ENCODE data around the gene DUSP16.

DUSP16 gene

DNA sequence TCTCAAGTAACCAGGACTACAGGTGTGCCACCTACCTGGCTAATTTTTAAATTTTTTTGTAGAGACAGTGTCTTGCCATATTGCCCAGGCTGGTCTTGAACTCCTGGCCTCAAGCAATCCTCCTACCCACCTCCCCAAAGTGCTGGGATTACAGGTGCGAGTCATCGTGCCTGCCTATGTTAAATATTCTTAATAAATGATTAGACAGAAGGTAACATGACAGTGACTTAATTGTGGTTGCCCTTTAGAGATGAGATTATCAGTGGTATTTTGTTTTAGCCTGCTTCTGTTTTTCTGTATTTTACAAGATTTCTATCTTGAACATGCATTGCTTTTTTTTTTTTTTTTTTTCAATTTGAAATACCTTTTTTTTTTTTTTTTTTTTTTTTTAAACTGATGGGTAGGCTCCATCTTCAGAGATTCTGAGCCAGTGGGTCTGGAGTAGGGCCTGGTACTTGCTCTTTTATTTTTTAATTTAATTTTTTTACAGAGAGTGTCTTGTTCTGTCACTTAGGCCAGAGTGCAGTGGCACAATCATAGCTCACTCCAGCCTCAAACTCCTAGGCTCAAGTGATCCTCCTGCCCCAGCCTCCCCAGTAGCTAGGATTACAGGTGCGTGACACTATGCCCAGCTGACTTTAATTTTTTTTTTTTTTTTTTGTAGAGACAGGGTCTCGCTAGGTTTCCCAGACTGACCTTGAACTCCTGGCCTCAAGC is 117.3 kb downstream of the DUSP16 start:
- POLR2A ChIA-PET: no interaction called here
- CTCF ChIA-PET: no interaction called here
- TF ChIP-seq LEF1 (IDR thresholded peaks at IDR 0.05; ENCODE audit: borderline replicate concordance) (no peak), BHLHE40 (IDR thresholded peaks at IDR 0.05; ENCODE audit: borderline replicate concordance) (no peak), L3MBTL2 (conservative IDR thresholded peaks at IDR 0.05) (no peak), FOXA1 (IDR thresholded peaks at IDR 0.05) (no peak), CTBP1 (IDR thresholded peaks at IDR 0.05; ENCODE audit: borderline replicate concordance) (no peak), HDGF (IDR thresholded peaks at IDR 0.05; ENCODE audit: borderline replicate concordance) (no peak), FOXK2 (IDR thresholded peaks at IDR 0.05) (no peak), TARDBP (IDR thresholded peaks at IDR 0.05) (no peak), ELF4 (IDR thresholded peaks at IDR 0.05) (no peak), NFRKB (IDR thresholded peaks at IDR 0.05) (no peak), SP1 (IDR thresholded peaks at IDR 0.05) (no peak), FOXM1 (IDR thresholded peaks at IDR 0.05; ENCODE audit: borderline replicate concordance) (no peak), ZNF384 (IDR thresholded peaks at IDR 0.05) (no peak), SUZ12 (IDR thresholded peaks at IDR 0.05) (no peak), ARNT (IDR thresholded peaks at IDR 0.05) (no peak)
- TF ChIP-seq, protein P1, sequence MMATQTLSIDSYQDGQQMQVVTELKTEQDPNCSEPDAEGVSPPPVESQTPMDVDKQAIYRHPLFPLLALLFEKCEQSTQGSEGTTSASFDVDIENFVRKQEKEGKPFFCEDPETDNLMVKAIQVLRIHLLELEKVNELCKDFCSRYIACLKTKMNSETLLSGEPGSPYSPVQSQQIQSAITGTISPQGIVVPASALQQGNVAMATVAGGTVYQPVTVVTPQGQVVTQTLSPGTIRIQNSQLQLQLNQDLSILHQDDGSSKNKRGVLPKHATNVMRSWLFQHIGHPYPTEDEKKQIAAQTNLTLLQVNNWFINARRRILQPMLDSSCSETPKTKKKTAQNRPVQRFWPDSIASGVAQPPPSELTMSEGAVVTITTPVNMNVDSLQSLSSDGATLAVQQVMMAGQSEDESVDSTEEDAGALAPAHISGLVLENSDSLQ (IDR thresholded peaks at IDR 0.05): no peak
- no peak for DNase-seq (ENCODE audit: extremely low spot score)

DNA sequence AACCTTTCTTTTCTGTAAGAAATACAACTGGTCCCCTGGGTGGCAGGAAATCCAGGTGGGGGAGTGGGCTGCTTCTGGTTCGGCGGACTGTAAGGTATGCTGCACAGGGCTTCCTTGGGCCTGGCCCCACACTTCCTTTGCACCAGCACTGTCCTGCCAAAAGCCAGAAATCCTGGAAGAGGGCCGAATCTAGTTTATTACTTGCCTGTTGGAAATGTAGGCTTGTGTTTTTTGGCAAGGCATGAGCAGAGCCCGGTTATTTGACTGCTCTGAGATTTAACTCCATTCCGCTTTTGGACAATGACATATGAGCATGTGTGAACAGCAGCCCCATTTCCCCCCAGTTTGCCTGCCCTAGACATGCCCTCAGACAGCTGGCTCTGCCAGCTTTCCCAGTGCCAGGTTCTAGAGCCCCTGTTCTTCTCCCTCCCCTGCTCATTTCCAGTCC is 119.2 kb downstream of the DUSP16 start:
- POLR2A ChIA-PET: interaction anchor here (1.2 kb wide), 1 partner anchor 115 kb away, joined by 4 read pairs; no protein-coding TSS in a partner anchor
- no peak for DNase-seq (ENCODE audit: extremely low spot score)
- CTCF ChIA-PET: no interaction called here
- TF ChIP-seq FOXA1 (IDR thresholded peaks at IDR 0.05): no peak
- TF ChIP-seq FOXK2 (IDR thresholded peaks at IDR 0.05): no peak
- TF ChIP-seq SUZ12 (IDR thresholded peaks at IDR 0.05): no peak
- TF ChIP-seq L3MBTL2 (conservative IDR thresholded peaks at IDR 0.05): no peak
- no peak for TF ChIP-seq CTBP1 (IDR thresholded peaks at IDR 0.05; ENCODE audit: borderline replicate concordance)
- TF ChIP-seq ELF4 (IDR thresholded peaks at IDR 0.05): no peak
- no peak for TF ChIP-seq FOXM1 (IDR thresholded peaks at IDR 0.05; ENCODE audit: borderline replicate concordance)
- TF ChIP-seq, protein P1 (IDR thresholded peaks at IDR 0.05): no peak
- TF ChIP-seq SP1 (IDR thresholded peaks at IDR 0.05): no peak
- no peak for TF ChIP-seq LEF1 (IDR thresholded peaks at IDR 0.05; ENCODE audit: borderline replicate concordance)
- TF ChIP-seq BHLHE40 (IDR thresholded peaks at IDR 0.05; ENCODE audit: borderline replicate concordance): no peak
- TF ChIP-seq ZNF384 (IDR thresholded peaks at IDR 0.05): no peak
- TF ChIP-seq ARNT (IDR thresholded peaks at IDR 0.05): no peak
- no peak for TF ChIP-seq NFRKB (IDR thresholded peaks at IDR 0.05)
- no peak for TF ChIP-seq HDGF (IDR thresholded peaks at IDR 0.05; ENCODE audit: borderline replicate concordance)
- no peak for TF ChIP-seq TARDBP (IDR thresholded peaks at IDR 0.05)

DNA sequence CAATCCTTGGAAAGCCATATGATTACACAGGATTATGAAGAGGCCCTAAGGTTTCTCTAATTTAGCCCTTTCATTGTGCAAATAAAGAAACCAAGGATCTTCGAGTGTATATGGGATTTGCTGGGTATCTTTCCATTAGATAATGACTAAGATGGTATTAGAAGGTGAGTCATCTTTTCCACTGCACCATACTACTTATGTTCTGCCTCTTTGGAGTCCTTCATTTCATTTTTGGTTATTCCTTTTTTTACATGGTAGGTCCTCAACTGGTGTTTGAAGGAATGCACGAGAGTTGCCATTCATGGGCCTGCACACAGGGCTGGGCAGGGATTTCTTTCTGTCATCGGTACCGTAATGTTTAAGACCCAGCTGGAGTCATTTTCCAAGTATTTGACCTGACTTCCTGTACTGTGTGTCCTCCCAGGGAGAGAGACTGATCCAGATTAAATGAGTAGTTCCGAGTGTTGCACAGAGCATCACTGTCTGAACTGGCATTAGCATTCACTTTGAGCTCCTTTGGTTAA is 120.1 kb downstream of the DUSP16 start:
- POLR2A ChIA-PET: interaction anchor here (1.2 kb wide), 2 partner anchors 116 to 169 kb away, joined by 3 to 4 read pairs; no protein-coding TSS in a partner anchor
- DNase-seq (ENCODE audit: extremely low spot score): no peak
- no peak for TF ChIP-seq CTBP1 (IDR thresholded peaks at IDR 0.05; ENCODE audit: borderline replicate concordance)
- CTCF ChIA-PET: no interaction called here

DNA sequence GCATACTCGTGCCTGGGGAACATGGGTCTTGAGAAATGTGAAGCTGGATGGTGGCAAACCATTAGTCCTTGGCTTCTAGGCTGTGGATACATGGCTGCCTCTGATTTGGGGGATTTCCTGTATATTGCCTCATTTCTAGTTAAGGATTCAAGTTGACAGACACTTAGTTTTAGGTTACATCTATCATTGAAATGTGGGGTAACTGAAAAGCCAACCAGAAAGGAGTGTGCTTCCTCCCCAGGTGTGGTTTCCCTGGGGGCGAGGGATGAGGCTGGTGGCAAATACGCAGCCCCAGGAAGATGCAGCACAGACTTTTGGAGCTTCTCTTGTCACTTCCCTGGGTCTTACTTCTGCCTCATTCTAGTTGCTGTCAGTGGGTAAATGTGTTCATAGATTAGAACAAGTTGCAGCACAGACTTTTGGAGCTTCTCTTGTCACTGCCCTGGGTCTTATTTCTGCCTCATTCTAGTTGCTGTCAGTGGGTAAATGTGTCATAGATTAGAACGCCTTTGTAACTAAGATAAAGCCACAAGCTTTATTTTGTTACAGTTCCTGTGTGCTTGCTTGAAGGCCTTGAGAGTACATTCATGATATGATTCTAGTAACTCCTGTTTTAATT is 120.7 kb downstream of the DUSP16 start:
- CTCF ChIA-PET: interaction anchor here (0.6 kb wide), 1 partner anchor 19 kb away, joined by 5 read pairs; no protein-coding TSS in a partner anchor
- POLR2A ChIA-PET: interaction anchor here (1.2 kb wide), 1 partner anchor 169 kb away, joined by 3 read pairs; no protein-coding TSS in a partner anchor

DNA sequence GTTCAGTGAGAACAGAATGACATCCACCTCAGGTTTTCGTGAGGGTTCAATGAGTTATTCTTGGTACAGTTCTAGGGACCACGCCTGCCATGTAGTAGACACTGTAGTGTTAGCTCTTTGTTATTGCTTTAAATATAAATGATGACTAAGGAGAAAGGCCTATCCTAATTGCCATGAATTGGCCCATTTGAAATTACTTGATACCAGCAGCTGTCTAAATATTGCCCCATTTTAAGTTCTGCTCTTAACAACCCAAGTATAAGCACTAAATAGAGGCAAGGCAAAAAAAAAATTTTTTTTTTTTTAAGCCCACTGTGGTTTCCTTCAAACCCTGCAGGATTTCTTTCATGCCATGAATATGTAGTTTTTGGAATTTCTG is 121.2 kb downstream of the DUSP16 start:
- no peak for DNase-seq (ENCODE audit: extremely low spot score)
- POLR2A ChIA-PET: no interaction called here
- TF ChIP-seq, protein P1 (IDR thresholded peaks at IDR 0.05): no peak
- no peak for TF ChIP-seq NFRKB (IDR thresholded peaks at IDR 0.05)
- TF ChIP-seq TARDBP (IDR thresholded peaks at IDR 0.05): no peak
- no peak for TF ChIP-seq L3MBTL2 (conservative IDR thresholded peaks at IDR 0.05)
- no peak for TF ChIP-seq FOXK2 (IDR thresholded peaks at IDR 0.05)
- no peak for TF ChIP-seq ELF4 (IDR thresholded peaks at IDR 0.05)
- no peak for TF ChIP-seq HDGF (IDR thresholded peaks at IDR 0.05; ENCODE audit: borderline replicate concordance)
- CTCF ChIA-PET: interaction anchor here (0.6 kb wide), 1 partner anchor 19 kb away, joined by 5 read pairs; no protein-coding TSS in a partner anchor

More for the DNA sequence above, 120.7 kb downstream of the DUSP16 start:
- no peak for TF ChIP-seq NFRKB (IDR thresholded peaks at IDR 0.05)
- TF ChIP-seq HDGF (IDR thresholded peaks at IDR 0.05; ENCODE audit: borderline replicate concordance): no peak
- no peak for TF ChIP-seq ELF4 (IDR thresholded peaks at IDR 0.05)
- no peak for DNase-seq (ENCODE audit: extremely low spot score)

DNA sequence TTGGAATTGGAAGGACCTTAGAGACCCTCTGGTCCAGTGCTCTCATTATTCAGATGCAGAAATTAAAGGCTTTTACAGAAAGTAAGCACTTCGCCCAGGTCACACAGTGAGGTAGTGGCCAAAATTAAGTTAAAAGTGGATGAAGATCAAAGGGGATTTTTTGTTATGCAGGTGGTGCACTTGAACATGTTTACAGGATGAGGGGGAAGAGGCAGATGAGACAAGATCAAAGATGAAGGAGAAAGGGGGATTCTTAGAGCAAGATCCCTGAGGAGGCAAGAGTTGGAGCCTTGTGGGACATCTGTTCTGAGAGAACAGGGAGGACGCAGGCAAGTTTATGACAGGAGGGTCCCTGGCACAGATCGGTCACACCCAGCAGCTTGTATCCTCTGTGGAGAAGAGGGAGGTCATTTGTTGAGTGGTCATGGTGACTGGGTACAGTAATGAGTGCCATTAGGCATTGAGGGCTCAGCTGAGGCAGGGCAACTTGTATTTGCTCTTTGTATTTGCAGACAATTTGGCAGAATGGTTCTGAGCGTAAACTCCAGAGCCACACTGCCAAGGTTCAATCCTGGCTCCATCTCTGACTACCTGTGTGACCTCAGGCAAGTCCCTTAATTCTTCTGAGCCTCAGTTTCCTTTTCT is 121.8 kb downstream of the DUSP16 start:
- DNase-seq (ENCODE audit: extremely low spot score): no peak
- ChIA-PET POLR2A (no interaction called here), CTCF (no interaction called here)
- no peak for TF ChIP-seq ZNF384 (IDR thresholded peaks at IDR 0.05)
- TF ChIP-seq, protein P1 (IDR thresholded peaks at IDR 0.05): no peak

Measured in HEK293T (cell line).